ENCODE results near the gene ITPR2.
"Not testable (repeated sequence)": the region's sequence is repeated elsewhere in the genome, so short reads cannot be mapped to it uniquely, and the experiment has no call there.

Gene ITPR2

GRCh38 chr12:26688344-26688904 lies 144.6 kb downstream of the ITPR2 start:
- Histone ChIP-seq H3K4me1 (no peaks in the 10 kb centered on the region), H3K9me3 (peaks cover 2% of the 10 kb centered on the region), H3K4me2 (no peak overlapping the region), H3K27me3 (no peaks in the 10 kb centered on the region), H3K36me3 (peaks cover 8% of the 10 kb centered on the region), H3K4me3 (no peak overlapping the region), H3K9ac (no peak overlapping the region), H4K20me1 (no peaks in the 10 kb centered on the region), H3K27ac (no peak overlapping the region)
- TF ChIP-seq Cebpa-rat (IDR thresholded peaks at IDR 0.05): no peak

DNA sequence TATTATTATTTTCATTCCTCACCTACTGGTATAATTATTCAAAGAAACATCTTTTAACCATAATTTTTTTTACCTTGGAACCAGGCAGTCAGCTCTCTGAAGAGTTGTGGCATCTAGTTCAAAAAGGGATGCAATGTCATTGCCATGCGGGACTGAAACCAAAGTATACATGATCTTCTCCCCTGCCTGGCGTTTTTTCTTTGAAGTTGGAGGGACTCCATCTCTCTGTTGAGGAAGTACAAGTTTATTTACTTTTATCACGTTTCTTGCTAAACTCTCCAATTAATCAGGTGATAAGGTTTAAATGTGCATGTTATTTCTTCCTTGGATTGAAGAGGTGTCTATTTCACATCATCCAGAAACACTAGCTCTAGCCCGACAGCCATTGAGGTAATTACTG lies 146.6 kb downstream of the ITPR2 start:
- H3K9me3 ChIP-seq: peaks cover 7% of the 10 kb centered on the region
- H3K27ac ChIP-seq: no peak overlapping the region
- no peaks in the 10 kb centered on the region for H3K4me1 ChIP-seq
- no peaks in the 10 kb centered on the region for H4K20me1 ChIP-seq
- no peaks in the 10 kb centered on the region for H3K27me3 ChIP-seq
- H3K36me3 ChIP-seq: peaks cover 23% of the 10 kb centered on the region
- H3K4me2 ChIP-seq: no peak overlapping the region
- TF ChIP-seq Cebpa-rat (IDR thresholded peaks at IDR 0.05): no peak
- no peak overlapping the region for H3K9ac ChIP-seq
- no peak overlapping the region for H3K4me3 ChIP-seq

DNA sequence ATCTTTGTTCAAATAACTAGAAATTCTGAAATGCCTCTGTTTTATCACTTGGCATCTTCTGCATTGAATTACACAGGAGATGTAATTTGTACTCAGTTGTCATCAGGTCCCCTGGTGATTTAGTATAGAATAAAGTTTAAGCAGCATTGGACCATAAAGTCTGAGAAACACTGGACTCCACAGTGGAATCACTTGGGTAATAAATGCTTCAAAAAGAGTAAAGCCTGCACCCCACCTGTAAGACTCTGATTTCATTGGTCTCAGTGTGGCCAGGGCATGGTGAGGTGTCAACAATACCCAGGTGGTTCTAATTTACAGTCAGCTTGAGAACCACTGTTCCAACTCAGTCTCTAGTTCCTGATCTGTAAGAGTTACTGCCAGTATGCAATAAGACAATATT lies 148.9 kb downstream of the ITPR2 start:
- Histone ChIP-seq H3K9me3 (peaks cover 7% of the 10 kb centered on the region), H3K4me1 (no peaks in the 10 kb centered on the region), H3K4me3 (no peak overlapping the region), H3K9ac (no peak overlapping the region), H4K20me1 (no peaks in the 10 kb centered on the region), H3K27me3 (no peaks in the 10 kb centered on the region), H3K27ac (no peak overlapping the region), H3K36me3 (peaks cover 23% of the 10 kb centered on the region), H3K4me2 (no peak overlapping the region)
- no peak for TF ChIP-seq Cebpa-rat (IDR thresholded peaks at IDR 0.05)

DNA sequence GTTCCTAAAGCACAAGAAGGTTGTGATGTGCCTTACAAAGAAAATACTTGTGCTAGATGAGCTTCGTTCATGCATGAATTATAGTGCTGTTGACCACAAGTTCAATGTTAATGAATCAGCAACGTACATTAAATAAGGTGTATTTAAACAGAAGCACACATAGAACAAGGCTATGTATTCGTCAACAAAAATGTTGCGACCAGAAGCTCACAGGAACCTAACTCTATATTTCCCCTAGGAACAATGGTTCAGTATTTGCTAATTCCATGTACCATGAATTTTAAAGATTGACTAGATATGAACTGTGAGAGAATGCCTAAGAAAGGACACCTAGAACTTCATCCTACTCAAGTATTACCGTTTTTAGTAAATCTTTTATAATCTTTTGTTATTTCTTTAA lies 149.6 kb downstream of the ITPR2 start:
- H3K4me1 ChIP-seq: no peaks in the 10 kb centered on the region
- H4K20me1 ChIP-seq: no peaks in the 10 kb centered on the region
- H3K27me3 ChIP-seq: no peaks in the 10 kb centered on the region
- H3K27ac ChIP-seq: no peak overlapping the region
- peaks cover 7% of the 10 kb centered on the region for H3K9me3 ChIP-seq
- H3K4me3 ChIP-seq: no peak overlapping the region
- peaks cover 23% of the 10 kb centered on the region for H3K36me3 ChIP-seq
- no peak overlapping the region for H3K9ac ChIP-seq
- no peak for TF ChIP-seq Cebpa-rat (IDR thresholded peaks at IDR 0.05)
- no peak overlapping the region for H3K4me2 ChIP-seq

DNA sequence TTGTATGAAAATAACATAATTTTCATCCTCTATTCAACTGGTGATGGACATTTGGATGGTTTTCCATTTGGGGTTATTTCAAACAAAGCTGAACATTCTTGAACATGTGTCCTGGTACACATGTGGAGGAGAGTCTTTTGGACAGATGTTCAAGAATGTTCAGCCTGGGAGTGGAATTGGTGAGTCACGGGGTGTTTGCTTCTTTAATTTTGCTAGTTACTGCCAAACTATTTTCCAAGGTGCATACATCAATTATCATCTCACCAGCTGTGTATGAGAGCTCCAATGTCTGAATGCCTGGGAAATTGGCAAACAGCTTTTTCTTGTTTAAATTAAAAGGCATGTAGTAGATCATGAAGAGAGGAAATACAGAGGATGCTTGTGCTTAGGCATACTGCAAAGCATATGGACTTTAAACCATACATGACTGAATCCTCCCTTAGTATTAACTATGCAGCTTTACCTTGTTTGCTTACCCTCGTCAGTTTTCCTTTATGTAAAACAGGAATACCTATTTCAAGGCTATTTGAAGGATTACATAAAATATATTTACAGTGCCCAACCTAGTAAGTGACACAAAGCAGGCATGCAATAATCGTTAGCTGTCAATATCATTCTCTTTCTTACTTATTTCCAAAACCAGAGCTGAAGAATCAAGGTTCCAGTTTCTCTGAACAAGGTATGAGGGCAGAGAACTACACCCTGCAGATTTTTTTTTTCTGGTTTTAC lies 152.1 kb downstream of the ITPR2 start:
- H3K9ac ChIP-seq: no peak overlapping the region
- H3K4me3 ChIP-seq: no peak overlapping the region
- no peak overlapping the region for H3K27ac ChIP-seq
- peaks cover 7% of the 10 kb centered on the region for H3K9me3 ChIP-seq
- no peak overlapping the region for H3K4me2 ChIP-seq
- TF ChIP-seq Cebpa-rat (IDR thresholded peaks at IDR 0.05): no peak
- H3K36me3 ChIP-seq: peaks cover 23% of the 10 kb centered on the region
- no peaks in the 10 kb centered on the region for H4K20me1 ChIP-seq
- no peaks in the 10 kb centered on the region for H3K4me1 ChIP-seq
- H3K27me3 ChIP-seq: no peaks in the 10 kb centered on the region

- no peak overlapping the region for H3K9ac ChIP-seq
These were observed 154.0 kb downstream of the ITPR2 start for GRCh38 chr12:26678697-26679660.

DNA sequence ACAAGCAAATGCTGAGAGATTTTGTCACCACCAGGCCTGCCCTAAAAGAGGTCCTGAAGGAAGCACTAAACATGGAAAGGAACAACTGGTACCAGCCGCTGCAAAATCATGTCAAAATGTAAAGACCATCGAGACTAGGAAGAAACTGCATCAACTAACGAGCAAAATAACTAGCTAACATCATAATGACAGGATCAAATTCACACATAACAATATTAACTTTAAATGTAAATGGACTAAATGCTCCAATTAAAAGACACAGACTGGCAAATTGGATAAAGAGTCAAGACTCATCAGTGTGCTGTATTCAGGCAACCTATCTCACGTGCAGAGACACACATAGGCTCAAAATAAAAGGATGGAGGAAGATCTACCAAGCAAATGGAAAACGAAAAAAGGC lies 161.5 kb downstream of the ITPR2 start:
- H3K27ac ChIP-seq, H3K4me3 ChIP-seq, H3K36me3 ChIP-seq, H3K27me3 ChIP-seq, H3K4me1 ChIP-seq, H4K20me1 ChIP-seq, H3K4me2 ChIP-seq, H3K9ac ChIP-seq, H3K9me3 ChIP-seq: not testable (repeated sequence)

More at GRCh38 chr12:26678697-26679660, 154.0 kb downstream of the ITPR2 start:
- peaks cover 7% of the 10 kb centered on the region for H3K9me3 ChIP-seq
- H3K4me2 ChIP-seq: no peak overlapping the region
- peaks cover 19% of the 10 kb centered on the region for H3K36me3 ChIP-seq
- H4K20me1 ChIP-seq: no peaks in the 10 kb centered on the region
- H3K27me3 ChIP-seq: no peaks in the 10 kb centered on the region
- no peak overlapping the region for H3K27ac ChIP-seq
- no peaks in the 10 kb centered on the region for H3K4me1 ChIP-seq
- H3K4me3 ChIP-seq: no peak overlapping the region
- no peak for TF ChIP-seq Cebpa-rat (IDR thresholded peaks at IDR 0.05)

DNA sequence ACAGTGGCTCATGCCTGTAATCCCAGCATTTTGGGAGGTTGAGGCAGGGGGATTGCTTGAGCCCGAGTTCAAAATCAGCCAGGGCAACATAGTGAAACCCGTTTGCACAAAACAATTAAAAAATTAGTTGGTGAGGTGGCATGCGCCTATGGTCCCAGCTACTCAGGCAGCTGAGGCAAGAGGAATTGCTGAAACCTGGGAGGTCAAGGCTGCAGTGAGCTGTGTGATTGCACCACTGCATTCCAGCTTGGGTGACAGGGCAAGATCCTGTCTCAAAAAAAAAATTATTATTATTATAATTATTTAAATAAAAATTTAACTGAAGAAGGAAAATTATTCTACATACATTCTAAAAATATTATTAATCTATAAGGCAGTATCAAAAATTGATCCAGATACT lies 164.1 kb downstream of the ITPR2 start:
- H3K36me3 ChIP-seq: peaks cover 7% of the 10 kb centered on the region; the same call in 1 of the 2 replicates
- H3K4me1 ChIP-seq: no peaks in the 10 kb centered on the region
- H3K9me3 ChIP-seq: no peaks in the 10 kb centered on the region
- TF ChIP-seq Cebpa-rat (IDR thresholded peaks at IDR 0.05): no peak
- H3K4me2 ChIP-seq: no peak overlapping the region
- H3K27me3 ChIP-seq: no peaks in the 10 kb centered on the region
- H3K27ac ChIP-seq: no peak overlapping the region
- H4K20me1 ChIP-seq: no peaks in the 10 kb centered on the region
- no peak overlapping the region for H3K9ac ChIP-seq
- H3K4me3 ChIP-seq: no peak overlapping the region

- Histone ChIP-seq H3K4me2 (no peak overlapping the region), H4K20me1 (no peaks in the 10 kb centered on the region), H3K4me1 (no peaks in the 10 kb centered on the region), H3K27me3 (no peaks in the 10 kb centered on the region), H3K36me3 (peaks cover 7% of the 10 kb centered on the region; the same call in 1 of the 2 replicates), H3K27ac (no peak overlapping the region), H3K9ac (no peak overlapping the region), H3K9me3 (no peaks in the 10 kb centered on the region), H3K4me3 (no peak overlapping the region)
- TF ChIP-seq Cebpa-rat (IDR thresholded peaks at IDR 0.05): no peak
These were observed 164.8 kb downstream of the ITPR2 start for GRCh38 chr12:26668230-26668629.

GRCh38 chr12:26666286-26666685 lies 166.7 kb downstream of the ITPR2 start:
- no peaks in the 10 kb centered on the region for H3K4me1 ChIP-seq
- H3K27me3 ChIP-seq: no peaks in the 10 kb centered on the region
- no peak overlapping the region for H3K27ac ChIP-seq
- peaks cover 7% of the 10 kb centered on the region; the same call in 1 of the 2 replicates for H3K36me3 ChIP-seq
- H3K9me3 ChIP-seq: no peaks in the 10 kb centered on the region
- H4K20me1 ChIP-seq: no peaks in the 10 kb centered on the region
- no peak for TF ChIP-seq Cebpa-rat (IDR thresholded peaks at IDR 0.05)
- H3K4me3 ChIP-seq: no peak overlapping the region
- H3K4me2 ChIP-seq: no peak overlapping the region
- no peak overlapping the region for H3K9ac ChIP-seq

Data from BLaER1 (cell line).